A673 (cell line): ENCODE results near the gene DCLK1.

Experiments used
- EZH2 ChIP-seq: fragments of 200-600 bp; sonication (generic); IDR thresholded peaks from 2 replicates; pipeline ENCODE4 v1.6.1; 2017; ENCODE audit warnings: borderline replicate concordance, low read depth, mild to moderate bottlenecking, mixed read lengths, antibody characterized with exemption, low read length; ENCODE audit not compliant: poor library complexity, severe bottlenecking
- TF ChIP-seq, protein P1 (sequence below): fragments of 300-800, 200-600 bp; sonication (generic); conservative IDR thresholded peaks from 2 replicates; pipeline ENCODE4 v1.5.1; 2017; ENCODE audit warnings: low read depth, mild to moderate bottlenecking, antibody characterized with exemption, low read length, moderate library complexity, mixed read lengths

DNA sequence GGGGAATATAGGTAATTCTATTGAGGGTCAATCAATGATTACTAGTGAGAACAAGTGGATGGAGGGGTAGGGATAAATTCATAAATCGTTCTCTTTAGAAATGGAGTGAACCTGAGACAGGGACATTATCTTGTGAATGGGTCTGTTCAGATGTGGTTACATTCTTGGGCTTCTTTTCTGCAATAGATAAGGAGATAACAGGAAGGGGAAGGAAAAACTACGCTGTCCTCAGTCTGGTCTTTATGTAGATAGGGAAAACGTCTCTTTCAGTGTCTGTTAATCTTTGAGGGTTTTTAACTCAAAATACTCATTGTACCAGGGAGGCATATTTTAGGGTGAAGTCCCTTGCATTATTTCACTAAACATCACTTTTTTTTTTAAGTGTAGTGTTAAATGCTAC, 388.0 kb downstream of the DCLK1 start:
- TF ChIP-seq, protein P1, sequence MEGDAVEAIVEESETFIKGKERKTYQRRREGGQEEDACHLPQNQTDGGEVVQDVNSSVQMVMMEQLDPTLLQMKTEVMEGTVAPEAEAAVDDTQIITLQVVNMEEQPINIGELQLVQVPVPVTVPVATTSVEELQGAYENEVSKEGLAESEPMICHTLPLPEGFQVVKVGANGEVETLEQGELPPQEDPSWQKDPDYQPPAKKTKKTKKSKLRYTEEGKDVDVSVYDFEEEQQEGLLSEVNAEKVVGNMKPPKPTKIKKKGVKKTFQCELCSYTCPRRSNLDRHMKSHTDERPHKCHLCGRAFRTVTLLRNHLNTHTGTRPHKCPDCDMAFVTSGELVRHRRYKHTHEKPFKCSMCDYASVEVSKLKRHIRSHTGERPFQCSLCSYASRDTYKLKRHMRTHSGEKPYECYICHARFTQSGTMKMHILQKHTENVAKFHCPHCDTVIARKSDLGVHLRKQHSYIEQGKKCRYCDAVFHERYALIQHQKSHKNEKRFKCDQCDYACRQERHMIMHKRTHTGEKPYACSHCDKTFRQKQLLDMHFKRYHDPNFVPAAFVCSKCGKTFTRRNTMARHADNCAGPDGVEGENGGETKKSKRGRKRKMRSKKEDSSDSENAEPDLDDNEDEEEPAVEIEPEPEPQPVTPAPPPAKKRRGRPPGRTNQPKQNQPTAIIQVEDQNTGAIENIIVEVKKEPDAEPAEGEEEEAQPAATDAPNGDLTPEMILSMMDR: no peak
- no peak for TF ChIP-seq EZH2
